Measurements from ENCODE around the gene HPGD.

Gene HPGD

DNA sequence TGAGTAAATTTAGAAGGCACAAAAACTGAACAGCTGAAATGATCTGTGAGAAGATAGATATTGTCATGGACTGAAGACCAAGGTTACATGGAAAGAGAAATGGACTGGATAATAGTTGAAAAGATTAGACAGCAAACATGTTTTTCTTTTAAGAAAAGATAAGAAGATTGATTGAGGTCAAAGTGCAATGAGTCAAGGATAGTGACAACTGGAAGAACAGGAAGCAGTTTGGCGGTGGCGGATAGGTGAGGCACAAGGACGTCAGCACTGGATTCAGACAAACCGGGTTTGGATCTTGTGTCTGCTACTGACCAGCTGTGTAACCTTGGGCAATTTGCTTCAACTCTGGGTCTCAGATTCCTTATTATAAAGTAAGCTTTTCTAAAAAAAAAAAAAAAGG, 2.0 kb upstream of the HPGD start:
- no peak overlapping the region for H3K4me2 ChIP-seq (ENCODE audit: low read length)
- TF ChIP-seq EZH2phosphoT487 (IDR thresholded peaks at IDR 0.05; ENCODE audit: borderline replicate concordance, low read length) = no peak
- TF ChIP-seq, protein P1, sequence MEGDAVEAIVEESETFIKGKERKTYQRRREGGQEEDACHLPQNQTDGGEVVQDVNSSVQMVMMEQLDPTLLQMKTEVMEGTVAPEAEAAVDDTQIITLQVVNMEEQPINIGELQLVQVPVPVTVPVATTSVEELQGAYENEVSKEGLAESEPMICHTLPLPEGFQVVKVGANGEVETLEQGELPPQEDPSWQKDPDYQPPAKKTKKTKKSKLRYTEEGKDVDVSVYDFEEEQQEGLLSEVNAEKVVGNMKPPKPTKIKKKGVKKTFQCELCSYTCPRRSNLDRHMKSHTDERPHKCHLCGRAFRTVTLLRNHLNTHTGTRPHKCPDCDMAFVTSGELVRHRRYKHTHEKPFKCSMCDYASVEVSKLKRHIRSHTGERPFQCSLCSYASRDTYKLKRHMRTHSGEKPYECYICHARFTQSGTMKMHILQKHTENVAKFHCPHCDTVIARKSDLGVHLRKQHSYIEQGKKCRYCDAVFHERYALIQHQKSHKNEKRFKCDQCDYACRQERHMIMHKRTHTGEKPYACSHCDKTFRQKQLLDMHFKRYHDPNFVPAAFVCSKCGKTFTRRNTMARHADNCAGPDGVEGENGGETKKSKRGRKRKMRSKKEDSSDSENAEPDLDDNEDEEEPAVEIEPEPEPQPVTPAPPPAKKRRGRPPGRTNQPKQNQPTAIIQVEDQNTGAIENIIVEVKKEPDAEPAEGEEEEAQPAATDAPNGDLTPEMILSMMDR (IDR thresholded peaks at IDR 0.05; ENCODE audit: low read depth, low read length, poor library complexity, severe bottlenecking) = no peak

DNA sequence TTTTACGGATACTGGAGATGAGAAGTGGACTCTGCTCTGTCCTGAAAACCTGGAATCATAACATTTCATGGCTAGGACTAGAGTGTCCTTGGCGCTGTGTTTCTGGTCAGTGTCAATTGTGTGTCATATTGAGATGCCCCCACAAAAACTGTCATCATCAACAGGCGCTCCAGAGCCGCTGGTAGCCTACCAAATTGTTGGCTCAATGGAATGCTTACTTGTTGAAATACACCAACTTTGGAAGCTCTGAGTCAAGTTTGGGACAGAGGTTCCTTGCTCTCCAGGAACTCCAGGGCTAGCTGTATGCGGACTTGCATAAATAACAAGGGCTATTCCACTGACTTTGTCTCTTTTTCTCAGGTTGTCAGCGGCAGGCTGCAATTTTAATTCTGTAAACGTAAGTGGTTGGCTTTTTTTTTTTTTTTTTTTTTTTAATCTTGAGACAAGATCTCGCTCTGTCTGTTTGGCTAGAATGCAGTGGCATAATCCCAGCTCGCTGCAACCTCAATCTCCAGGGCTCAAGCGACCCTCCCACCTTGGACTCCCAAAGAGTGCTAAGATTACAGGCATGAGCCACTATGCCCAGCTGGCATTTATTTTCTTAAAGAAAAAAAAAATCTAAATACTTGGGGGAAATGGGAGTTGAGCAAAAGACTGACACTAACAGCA, 871 bp upstream of the HPGD start:
- H3K4me3 ChIP-seq (ENCODE audit: low read length) = peak overlapping the region; percentile 46
- H3F3A ChIP-seq (ENCODE audit: control insufficient read depth, insufficient read depth) = no peaks in the 10 kb centered on the region
- H3K9me2 ChIP-seq (replicated peaks; ENCODE audit: control insufficient read depth, low read length) = no peaks in the 10 kb centered on the region
- no peak overlapping the region for H3K27ac ChIP-seq (ENCODE audit: low read depth, low read length)
- H3K9me3 ChIP-seq (ENCODE audit: control insufficient read depth, insufficient read depth, low read length) = no peaks in the 10 kb centered on the region
- H3K27me3 ChIP-seq (ENCODE audit: control insufficient read depth, low read length) = peaks cover 17% of the 10 kb centered on the region
- H3K4me2 ChIP-seq (ENCODE audit: low read length) = peak overlapping the region; percentile 30
- no peaks in the 10 kb centered on the region for H3K79me2 ChIP-seq (ENCODE audit: control insufficient read depth, low read length)
- H3K36me3 ChIP-seq (ENCODE audit: control insufficient read depth, low read length) = no peaks in the 10 kb centered on the region
- TF ChIP-seq, protein P1 (IDR thresholded peaks at IDR 0.05; ENCODE audit: low read depth, low read length, poor library complexity, severe bottlenecking) = no peak
- no peak for TF ChIP-seq EZH2phosphoT487 (IDR thresholded peaks at IDR 0.05; ENCODE audit: borderline replicate concordance, low read length)
- no peaks in the 10 kb centered on the region for H4K20me1 ChIP-seq (ENCODE audit: control insufficient read depth, insufficient read depth, low read depth, low read length)
- H3K4me1 ChIP-seq (ENCODE audit: control insufficient read depth, low read length) = peaks cover 7% of the 10 kb centered on the region

More for the DNA sequence above, 2.0 kb upstream of the HPGD start:
- Histone ChIP-seq H3K36me3 (ENCODE audit: control insufficient read depth, low read length) (no peaks in the 10 kb centered on the region), H3K79me2 (ENCODE audit: control insufficient read depth, low read length) (no peaks in the 10 kb centered on the region), H3K4me1 (ENCODE audit: control insufficient read depth, low read length) (peaks cover 7% of the 10 kb centered on the region), H3K9me2 (replicated peaks; ENCODE audit: control insufficient read depth, low read length) (no peaks in the 10 kb centered on the region), H3K9me3 (ENCODE audit: control insufficient read depth, insufficient read depth, low read length) (no peaks in the 10 kb centered on the region), H3K27me3 (ENCODE audit: control insufficient read depth, low read length) (peaks cover 17% of the 10 kb centered on the region), H3K27ac (ENCODE audit: low read depth, low read length) (no peak overlapping the region), H3K4me3 (ENCODE audit: low read length) (no peak overlapping the region), H3F3A (ENCODE audit: control insufficient read depth, insufficient read depth) (no peaks in the 10 kb centered on the region), H4K20me1 (ENCODE audit: control insufficient read depth, insufficient read depth, low read depth, low read length) (no peaks in the 10 kb centered on the region)

- Histone ChIP-seq H3K4me3 (ENCODE audit: low read length) (peak overlapping the region; percentile 46), H3K27me3 (ENCODE audit: control insufficient read depth, low read length) (peaks cover 17% of the 10 kb centered on the region)
These were observed 497 bp downstream of the HPGD start for GRCh38 chr4:174521800-174522182.

More at GRCh38 chr4:174521800-174522182, 497 bp downstream of the HPGD start:
- TF ChIP-seq, protein P1 (IDR thresholded peaks at IDR 0.05; ENCODE audit: low read depth, low read length, poor library complexity, severe bottlenecking) = no peak
- TF ChIP-seq EZH2phosphoT487 (IDR thresholded peaks at IDR 0.05; ENCODE audit: borderline replicate concordance, low read length) = no peak
- no peak overlapping the region for H3K27ac ChIP-seq (ENCODE audit: low read depth, low read length)
- no peaks in the 10 kb centered on the region for H4K20me1 ChIP-seq (ENCODE audit: control insufficient read depth, insufficient read depth, low read depth, low read length)
- no peaks in the 10 kb centered on the region for H3K9me2 ChIP-seq (replicated peaks; ENCODE audit: control insufficient read depth, low read length)
- H3K36me3 ChIP-seq (ENCODE audit: control insufficient read depth, low read length) = no peaks in the 10 kb centered on the region
- H3K4me2 ChIP-seq (ENCODE audit: low read length) = peak overlapping the region; percentile 30
- H3K79me2 ChIP-seq (ENCODE audit: control insufficient read depth, low read length) = no peaks in the 10 kb centered on the region
- no peaks in the 10 kb centered on the region for H3F3A ChIP-seq (ENCODE audit: control insufficient read depth, insufficient read depth)
- H3K9me3 ChIP-seq (ENCODE audit: control insufficient read depth, insufficient read depth, low read length) = no peaks in the 10 kb centered on the region
- peaks cover 7% of the 10 kb centered on the region for H3K4me1 ChIP-seq (ENCODE audit: control insufficient read depth, low read length)
